ENCODE measurements around the gene LENG1. TPM values are rescaled to one million over a fixed set of nuclear protein-coding genes. Genes with fewer than 3 reads are reported as not detected.
A peak's percentile ranks its signal among the peaks of the same experiment; 100 is the strongest.
"Not testable (repeated sequence)": the region's sequence is repeated elsewhere in the genome, so short reads cannot be mapped to it uniquely, and the experiment has no call there.

The LENG1 gene
- total RNA-seq, result 4.2 TPM

DNA sequence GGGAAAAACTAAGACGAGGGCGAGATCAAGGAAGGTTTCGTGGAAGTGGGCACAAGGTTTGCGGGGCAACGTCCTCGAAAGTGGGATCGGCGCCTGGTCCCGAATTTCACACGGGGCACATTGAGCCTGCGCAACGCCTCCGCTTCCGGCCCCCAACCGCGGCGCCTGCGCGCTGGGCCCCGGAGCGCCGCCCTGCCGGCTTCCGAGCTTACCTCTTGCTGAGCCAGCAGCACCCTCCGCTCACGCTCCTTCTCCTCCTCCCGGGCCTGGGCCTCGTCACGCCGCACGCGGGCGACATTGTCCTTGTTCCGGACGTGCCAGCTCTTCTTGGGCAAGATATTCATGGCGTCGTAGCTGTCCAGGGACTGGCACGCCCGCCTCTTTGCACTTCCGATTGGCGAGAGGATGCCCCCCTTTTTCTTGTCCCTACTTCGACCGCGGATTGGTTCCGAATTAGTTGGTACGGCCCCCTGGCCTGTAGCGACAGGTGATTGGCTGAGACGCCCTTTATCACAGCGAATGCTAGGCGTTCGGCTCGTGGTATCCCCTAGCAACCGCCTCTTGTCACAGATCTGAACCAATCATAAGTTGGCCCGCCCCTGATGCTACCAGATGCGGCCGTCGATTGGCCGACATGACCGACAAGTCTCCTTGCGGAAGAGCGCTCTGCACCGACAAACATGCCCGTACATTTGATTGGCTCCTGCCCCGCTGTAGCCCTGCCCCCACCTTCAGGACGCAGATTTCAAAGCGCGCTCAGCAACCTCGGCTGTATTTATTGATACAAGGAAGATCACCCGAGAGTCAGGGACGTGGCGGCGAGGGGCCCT lies at the start of gene LENG1:
LENG1 (minus strand) TSS at position 370 of the 830 bp plus-strand sequence; CDS start at position 344, 26 bp downstream.
- DNase-seq, result peak; percentile 99

DNA sequence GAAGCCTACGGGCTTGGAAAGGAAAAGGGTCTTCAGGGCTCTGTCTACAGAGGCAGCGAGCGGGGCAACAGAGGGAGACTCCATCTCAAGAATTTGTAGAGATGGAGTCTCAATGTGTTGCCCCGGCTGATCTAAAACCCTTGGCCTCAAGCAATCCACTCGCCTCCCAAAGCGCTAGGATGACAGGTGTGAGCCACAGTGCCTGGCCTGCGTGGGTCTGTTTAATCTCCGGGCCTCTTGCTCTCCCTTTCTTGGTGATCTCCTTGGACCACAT lies 49.2 kb upstream of the LENG1 start:
- DNase-seq, result no peak

DNA sequence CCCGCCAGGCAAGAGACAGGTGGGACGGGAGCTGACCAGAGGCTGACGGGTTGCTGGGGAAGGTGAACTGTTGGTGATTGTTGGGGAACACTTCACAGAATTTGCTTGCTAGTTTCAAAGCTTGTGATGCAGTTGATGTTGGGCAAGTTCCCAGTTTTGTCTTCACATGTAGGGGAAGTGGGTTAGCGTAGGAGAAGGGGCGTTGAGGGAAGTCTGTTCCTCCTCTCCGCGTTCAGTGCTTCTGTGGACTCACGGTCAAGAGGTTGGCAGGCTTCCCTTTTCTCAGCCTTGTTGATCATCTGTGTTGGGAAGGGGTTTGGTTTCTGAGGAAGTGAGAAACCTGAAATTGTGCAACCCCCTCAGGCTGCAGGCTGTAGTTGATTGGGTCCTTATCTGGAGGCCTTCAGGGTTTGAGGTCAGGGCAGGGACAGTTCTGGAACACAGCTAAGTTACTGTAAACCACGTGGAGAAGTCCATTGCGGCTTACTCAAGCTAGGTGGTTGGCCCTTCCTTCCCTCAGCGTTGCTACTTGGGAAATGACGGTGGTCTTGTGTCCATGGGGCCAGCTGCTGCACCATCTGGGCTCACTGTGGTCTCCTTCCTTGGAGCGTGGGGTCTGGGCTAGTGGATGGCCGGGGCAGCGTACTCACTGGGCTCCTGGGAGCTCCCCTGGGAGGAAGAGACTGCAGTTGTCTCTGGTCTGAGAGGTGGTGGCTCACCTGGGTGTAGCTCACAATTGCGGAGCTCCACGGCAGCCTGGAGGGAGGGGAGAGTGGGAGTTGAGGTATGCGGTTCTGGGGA lies 48.7 kb upstream of the LENG1 start:
- peak; percentile 12 for DNase-seq

DNA sequence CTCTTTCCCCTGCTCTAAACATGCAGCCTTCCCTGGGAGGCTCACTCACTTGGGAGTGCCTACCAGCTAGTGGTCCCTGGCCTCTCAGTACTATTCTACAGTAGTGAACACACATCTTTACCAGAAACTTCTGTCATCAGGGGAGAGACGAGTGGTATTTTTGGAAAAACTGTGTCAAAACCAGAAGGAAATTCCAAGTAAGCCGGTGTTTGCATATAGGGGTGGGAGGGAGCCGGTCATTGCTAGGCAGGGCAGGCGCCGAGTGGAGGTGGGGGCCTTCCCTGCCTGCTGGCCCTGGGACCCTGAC lies 48.1 kb upstream of the LENG1 start:
- DNase-seq, result no peak

DNA sequence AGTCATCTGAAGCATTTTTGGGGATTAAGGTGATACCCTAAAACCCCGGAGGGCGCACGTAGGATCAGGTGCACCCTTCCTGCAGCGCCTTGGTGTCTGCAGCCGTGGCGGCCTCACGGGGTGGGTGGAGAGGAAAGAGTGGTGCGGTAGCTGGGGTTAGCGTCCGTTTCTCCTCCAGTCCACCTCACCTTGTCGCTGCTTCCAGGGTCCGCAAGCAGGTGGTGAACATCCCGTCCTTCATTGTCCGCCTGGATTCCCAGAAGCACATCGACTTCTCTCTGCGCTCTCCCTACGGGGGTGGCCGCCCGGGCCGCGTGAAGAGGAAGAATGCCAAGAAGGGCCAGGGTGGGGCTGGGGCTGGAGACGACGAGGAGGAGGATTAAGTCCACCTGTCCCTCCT lies 47.7 kb upstream of the LENG1 start:
- not testable (repeated sequence) for DNase-seq

DNA sequence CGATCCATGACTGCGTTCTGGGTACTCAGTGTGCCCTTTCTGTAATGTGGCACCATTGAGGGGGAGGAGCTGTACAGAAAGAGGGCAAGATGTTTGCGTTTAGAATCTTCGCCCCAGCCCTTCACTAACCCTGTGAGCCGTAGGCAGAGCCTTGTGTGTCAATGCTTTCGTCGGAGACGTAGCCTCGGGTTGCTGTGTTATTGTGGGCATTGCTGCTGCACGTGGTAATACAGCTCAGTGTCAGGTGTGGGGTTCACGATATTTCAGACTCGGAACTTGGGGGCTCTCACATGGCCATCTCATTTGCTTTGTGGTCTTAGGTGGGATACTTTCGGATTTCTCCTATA lies 47.3 kb upstream of the LENG1 start:
- DNase-seq, result no peak

DNA sequence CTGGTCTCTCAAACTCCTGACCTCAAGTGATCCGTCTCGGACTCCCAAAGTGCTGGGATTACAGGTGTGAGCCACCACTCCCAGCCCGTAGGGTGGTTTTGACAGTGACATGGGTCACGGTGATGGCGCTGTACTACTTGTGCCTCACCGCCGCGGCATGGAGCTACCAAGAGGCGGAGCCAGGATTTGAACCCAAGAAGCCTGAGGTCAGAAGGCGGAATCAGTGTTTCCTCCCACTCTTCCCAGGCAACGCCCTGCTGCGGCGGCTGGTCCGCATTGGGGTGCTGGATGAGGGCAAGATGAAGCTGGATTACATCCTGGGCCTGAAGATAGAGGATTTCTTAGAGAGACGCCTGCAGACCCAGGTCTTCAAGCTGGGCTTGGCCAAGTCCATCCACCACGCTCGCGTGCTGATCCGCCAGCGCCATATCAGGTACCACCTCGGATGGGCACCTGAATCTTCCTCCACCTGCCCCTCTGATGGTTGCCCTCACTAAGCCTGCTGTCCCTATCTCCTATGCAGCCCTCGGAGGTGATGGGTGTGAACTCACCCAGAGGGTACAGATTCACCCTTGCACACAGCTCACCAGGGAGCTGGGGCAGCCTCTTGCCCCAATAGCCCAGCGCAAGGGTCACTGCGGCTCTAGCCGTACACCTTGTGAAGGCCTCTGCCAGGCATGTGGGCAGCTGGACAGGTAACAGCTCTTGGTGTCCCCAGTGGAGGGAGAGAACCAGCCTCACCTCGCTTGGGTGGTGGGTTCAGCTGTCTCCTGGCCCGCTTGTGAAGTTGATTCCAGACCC lies 46.7 kb upstream of the LENG1 start:
- no peak for DNase-seq

DNA sequence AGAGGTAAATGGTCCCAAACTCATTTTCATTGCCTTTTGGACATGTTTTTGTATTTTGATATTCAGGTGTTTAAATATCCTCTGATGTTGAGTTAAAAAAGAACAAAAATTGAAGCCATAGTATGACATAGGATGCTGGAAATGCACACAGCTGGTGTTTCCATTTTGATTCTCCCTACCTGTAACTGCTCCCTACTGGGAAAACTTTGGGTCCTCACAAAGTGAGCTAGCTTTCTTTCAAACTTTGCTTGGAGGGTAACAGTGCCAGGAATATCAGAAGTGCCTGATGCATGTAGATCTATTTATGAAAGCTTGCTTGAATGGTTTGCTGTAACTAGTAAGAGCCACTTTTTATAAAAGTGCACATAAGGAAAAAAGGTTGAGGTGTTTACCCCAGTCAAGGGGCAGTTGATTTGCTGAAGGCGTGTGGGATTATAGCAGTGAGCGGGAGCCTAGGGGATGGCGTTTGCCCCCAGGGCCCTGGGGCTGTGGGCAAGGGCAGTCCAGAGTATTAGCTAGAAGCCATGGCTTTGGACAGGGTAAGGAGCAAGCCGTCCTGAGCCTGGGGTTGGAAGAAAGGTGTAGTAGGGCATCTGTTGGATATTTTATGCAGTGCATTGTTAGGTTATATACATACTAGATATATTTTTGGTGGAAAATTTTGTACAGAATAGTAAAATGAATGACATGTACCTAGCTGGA lies 45.4 kb upstream of the LENG1 start:
- DNase-seq, result no peak

DNA sequence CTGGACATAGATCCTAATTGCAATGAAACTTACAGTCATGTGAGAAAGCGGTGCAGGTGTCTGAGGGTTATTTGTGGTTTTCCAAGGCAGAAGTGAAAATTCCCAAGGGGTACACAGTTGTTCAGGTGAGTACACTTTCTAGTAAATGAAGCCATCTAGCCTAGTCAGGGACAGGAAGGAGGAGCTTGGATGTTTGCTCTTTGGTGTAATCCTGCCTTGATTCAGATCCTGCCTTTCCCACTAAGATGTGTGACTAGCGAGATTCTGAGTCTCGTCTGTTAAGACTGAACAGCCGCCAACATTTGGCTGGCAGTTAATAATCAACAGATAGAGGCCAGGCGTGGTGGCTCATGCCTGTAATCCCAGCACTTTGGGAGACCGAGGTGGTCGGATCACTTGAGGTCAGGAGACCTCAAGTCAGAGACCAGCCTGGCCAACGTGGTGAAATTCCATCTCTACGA lies 43.7 kb upstream of the LENG1 start:
- no peak for DNase-seq

DNA sequence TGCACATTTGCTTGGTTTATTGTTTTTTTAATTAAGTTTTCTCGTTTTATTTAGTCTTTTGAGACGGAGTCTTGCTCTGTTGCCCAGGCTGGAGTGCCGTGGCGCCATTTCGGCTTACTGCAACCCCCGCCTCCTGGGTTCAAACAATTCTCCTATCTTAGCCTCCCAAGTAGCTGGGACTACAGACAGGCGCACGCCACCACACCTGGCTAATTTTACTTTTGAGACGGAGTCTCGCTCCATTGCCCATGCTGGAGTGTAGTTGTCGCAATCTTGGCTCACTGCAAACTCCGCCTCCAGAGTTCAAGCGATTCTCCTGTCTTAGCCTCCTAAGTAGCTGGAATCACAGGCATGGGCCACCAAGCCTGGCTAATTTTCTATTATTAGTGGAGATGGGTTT lies 42.5 kb upstream of the LENG1 start:
- DNase-seq, result no peak

DNA sequence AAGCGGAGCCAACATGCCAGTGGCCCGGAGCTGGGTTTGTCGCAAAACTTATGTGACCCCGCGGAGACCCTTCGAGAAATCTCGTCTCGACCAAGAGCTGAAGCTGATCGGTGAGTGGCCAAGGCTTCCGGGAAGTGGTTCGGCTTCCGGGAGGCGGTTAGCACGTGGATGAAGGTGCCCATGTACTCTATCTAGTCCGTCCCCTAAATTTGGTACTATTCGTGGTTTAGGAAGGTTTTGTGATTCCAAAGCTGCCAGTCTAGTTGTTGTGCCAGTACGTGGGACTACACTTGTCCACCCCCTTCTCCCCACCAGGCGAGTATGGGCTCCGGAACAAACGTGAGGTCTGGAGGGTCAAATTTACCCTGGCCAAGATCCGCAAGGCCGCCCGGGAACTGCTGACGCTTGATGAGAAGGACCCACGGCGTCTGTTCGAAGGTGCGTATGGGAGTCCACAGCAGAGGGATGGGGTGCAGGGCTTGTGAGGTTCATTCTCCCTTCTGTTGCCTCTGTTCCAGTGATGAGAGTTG lies 41.7 kb upstream of the LENG1 start:
- DNase-seq, result no peak

DNA sequence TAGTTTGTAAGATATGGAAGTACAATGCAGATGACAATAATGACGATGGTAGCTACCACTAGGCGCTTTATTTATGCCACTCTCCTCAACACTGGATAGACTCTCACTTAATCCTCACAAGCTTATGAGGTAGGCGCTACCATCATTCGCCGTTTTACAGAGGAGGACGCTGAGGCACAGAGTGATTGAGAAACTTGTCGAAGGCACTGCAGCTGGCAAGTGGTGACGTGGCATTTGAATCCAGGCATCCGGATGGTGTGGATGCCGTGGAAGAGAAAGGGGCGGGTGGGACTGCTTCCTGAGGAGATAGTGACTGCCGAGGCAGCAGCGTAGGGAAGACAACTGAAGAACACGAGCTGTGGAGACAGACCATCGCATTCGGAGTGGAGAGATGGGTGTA lies 39.9 kb upstream of the LENG1 start:
- no peak for DNase-seq

DNA sequence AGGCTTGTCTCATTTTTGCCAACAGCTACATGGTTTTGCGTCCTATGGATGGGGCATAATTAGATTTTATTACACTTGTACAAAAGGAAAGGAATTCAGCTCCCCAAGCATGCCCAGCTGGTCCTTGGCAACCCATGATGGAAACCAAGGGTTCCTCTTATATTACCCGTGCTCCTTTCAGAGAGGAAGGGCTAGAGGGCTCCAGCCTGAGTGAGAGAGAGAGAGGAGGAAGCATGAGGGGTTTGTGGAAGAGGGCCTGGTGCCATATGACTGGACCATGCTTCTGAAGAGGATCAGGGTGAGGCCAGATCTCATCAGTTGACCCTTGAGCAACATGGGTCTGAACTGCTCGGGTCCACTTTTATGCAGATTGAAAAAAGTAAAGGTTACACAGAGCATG lies 37.6 kb upstream of the LENG1 start:
- DNase-seq, result no peak

DNA sequence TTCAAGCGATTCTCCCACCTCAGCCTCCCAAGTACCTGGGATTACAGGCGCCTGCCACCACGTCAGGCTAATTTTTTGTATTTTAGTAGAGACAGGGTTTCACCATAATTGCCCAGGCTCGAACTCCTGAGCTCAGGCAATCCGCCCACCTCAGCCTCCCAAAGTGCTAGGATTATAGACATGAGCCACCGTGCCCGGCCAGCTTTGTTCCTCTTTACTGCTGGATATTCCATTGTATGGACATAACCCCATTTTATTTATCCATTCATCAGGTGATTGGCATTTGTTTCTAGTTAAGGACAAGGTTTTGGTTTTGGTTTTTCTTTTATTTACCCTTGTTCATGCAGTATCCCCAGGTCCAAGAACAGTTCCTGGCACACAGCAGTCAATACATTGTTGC lies 37.0 kb upstream of the LENG1 start:
- no peak for DNase-seq

DNA sequence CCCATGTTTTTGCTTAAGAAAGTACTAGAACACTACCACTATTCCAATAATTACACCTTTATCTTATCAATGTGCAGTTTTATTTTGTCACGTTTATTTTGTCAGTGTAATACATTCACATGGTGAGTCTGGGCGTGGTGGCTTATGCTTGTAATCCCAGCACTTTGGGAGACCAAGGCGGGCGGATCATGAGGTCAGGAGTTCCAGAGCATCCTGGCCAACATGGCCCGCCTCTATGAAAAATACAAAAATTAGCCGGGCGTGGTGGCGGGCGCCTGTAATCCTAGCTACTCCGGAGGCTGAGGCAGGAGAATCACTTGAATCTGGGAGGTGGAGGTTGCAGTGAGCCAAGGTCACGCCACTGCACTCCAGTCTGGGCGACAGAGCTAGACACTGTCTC lies 34.9 kb upstream of the LENG1 start:
- not testable (repeated sequence) for DNase-seq

DNA sequence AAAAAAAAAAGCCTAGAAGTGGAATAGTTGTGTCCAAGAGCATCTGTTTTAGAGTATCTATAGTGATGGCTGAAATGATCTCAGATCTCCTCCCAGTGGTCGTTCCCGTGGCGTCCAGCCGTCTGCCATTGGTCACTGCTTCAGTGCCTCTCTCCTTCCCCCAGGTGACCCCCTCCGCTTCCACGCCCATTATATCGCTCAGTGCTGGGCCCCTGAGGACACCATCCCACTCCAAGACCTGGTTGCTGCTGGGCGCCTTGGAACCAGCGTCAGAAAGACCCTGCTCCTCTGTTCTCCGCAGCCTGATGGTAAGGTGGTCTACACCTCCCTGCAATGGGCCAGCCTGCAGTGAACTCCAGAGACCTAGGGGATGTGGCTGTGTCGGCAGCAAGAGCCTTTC lies 33.5 kb upstream of the LENG1 start:
- DNase-seq, result no peak

DNA sequence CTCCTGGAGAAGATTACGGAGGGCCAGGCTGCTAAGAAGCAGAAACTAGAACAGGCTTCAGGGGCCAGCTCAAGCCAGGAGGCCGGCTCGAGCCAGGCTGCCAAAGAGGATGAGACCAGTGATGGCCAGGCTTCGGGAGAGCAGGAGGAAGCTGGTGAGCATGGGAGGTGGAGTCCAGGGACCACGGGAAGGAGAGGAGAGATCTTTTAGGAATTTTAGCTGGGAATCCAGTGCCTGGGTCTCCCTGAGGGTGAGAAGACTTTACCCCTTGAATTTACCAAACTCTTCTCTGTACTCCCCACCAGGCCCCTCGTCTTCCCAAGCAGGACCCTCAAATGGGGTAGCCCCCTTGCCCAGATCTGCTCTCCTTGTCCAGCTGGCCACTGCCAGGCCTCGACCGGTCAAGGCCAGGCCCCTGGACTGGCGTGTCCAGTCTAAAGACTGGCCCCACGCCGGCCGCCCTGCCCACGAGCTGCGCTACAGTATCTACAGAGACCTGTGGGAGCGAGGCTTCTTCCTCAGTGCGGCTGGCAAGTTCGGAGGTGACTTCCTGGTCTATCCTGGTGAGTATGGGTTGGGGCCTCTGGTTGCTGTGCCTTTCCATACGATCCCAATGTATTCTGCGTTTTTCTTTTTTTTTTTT lies 32.4 kb upstream of the LENG1 start:
- no peak for DNase-seq

DNA sequence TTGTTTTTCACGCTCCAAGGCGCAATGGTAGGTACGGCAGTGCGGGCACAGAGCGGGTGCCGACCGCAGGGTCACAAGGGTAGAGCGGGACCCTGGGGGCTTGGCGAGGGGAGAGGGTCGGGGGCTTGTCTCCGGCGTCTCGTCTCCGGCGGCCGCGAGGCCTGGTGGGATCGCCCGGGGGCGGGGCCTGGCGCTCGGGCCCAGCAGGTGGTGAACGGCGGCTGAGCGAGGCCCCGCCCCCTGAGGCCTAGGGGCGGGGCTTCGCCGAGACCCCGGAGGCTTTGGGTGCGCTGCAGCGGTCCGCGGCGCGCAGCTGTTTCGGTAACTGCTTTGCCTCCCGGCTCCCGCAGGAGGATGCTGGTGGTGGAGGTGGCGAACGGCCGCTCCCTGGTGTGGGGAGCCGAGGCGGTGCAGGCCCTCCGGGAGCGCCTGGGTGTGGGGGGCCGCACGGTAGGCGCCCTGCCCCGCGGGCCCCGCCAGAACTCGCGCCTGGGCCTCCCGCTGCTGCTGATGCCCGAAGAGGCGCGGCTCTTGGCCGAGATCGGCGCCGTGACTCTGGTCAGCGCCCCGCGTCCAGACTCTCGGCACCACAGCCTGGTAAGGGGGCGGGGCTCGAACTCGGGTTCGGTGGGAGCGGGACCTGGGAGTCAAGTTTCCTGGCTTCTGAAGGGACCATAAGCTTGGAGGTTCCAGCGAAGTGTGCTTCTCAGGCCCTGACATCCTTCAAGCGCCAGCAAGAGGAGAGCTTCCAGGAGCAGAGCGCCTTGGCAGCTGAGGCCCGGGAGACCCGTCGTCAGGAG lies 31.7 kb upstream of the LENG1 start, which contains the start of gene TSEN34:
TSEN34 (plus strand) TSS at position 298 of the 800 bp plus-strand sequence; CDS start at position 355, 57 bp downstream.
- peak; percentile 83 for DNase-seq

DNA sequence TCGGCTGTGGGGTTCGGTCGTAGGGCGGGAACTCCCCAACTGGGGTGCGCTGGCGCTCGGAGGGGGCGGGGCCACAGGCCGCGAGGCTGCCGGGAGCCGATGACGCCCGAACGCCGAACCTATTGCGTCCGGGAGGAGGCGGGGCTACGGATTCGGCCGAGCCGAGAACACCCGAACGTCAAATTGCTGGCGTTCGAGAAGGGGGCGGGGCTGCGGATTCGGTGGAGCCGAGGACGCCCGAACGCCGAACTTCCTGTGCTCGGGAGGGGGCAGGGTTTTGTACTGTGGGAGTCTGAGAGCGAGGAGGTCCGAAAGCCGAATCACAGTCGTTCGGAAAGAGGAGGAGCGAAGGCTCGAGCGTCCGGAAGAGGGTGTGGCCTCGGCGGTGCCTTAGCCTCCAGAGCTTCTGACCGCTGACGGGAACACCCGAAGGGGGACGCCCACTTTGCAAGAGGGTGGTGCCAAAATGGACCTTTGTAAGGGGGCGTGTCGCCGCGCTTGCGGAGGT lies 31.0 kb upstream of the LENG1 start:
- DNase-seq, result peak; percentile 99

DNA sequence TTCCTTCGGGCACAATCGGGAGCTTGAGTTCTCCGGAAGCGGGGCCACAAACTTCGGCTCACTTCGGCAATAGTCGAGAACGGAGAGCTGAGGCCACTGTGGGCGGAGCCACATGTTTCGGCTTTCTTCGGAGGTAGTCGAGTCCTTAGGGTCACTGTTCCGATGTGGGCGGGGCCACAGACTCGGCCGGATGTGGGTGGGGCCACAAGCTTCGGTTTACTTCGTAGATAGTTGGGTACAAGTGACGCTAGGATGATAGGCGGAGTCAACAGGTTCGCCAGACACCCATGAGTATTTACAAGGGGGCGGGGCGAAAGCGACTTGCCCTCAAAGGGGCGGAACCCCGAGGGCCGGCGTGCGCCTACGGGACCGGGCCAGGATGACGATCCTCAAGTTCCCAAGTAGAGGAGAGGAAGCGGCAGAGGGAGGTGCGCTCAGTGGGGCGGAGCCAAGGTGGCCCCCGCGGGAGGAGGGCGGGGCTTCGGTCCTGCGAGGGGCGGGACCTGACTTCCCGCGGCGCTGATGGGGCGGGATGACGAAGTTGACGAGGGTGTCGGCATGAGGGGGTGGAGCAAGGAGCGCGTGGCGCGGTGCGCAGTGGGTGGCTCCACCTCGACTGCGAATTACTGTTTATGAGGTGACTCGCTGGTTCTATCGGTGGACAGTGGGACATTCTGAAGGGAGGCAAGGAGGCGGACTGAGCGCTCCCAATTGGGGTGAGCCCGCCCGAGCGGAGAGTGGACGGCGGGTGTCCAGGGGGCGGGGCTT lies 30.4 kb upstream of the LENG1 start:
- DNase-seq, result peak; percentile 99

Measured in occipital lobe (tissue), 2 donors.